Hepatocyte (in vitro differentiated cells): ENCODE results near the gene ITGB1.

Experiments
- EZH2 ChIP-seq: fragments of 200-600 bp; sonication (generic); IDR thresholded peaks from 2 replicates; pipeline ENCODE4 v1.6.1; 2016; ENCODE audit warnings: antibody characterized with exemption, mild to moderate bottlenecking, borderline replicate concordance
- EZH2phosphoT487 ChIP-seq: fragments of 200-600 bp; sonication (generic); IDR thresholded peaks from one replicate; pipeline ENCODE4 v1.6.1; 2018; ENCODE audit warnings: antibody characterized with exemption, mild to moderate bottlenecking, low read depth, moderate library complexity; ENCODE audit not compliant: unreplicated experiment, severe bottlenecking
- TF ChIP-seq, protein P1 (sequence below): fragments of 200-600 bp; sonication (generic); IDR thresholded peaks from 2 replicates; pipeline ENCODE4 v1.5.1; 2016; ENCODE audit warnings: antibody characterized with exemption, mild to moderate bottlenecking; ENCODE audit not compliant: poor library complexity

- TF ChIP-seq, protein P1, sequence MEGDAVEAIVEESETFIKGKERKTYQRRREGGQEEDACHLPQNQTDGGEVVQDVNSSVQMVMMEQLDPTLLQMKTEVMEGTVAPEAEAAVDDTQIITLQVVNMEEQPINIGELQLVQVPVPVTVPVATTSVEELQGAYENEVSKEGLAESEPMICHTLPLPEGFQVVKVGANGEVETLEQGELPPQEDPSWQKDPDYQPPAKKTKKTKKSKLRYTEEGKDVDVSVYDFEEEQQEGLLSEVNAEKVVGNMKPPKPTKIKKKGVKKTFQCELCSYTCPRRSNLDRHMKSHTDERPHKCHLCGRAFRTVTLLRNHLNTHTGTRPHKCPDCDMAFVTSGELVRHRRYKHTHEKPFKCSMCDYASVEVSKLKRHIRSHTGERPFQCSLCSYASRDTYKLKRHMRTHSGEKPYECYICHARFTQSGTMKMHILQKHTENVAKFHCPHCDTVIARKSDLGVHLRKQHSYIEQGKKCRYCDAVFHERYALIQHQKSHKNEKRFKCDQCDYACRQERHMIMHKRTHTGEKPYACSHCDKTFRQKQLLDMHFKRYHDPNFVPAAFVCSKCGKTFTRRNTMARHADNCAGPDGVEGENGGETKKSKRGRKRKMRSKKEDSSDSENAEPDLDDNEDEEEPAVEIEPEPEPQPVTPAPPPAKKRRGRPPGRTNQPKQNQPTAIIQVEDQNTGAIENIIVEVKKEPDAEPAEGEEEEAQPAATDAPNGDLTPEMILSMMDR: no peak
- TF ChIP-seq EZH2 (no peak), EZH2phosphoT487 (no peak)
Observed at GRCh38 chr10:32952094-32952493, 5.9 kb downstream of the ITGB1 start.
